Measurements from ENCODE around the gene KRT23.
A peak's percentile ranks its signal among the peaks of the same experiment; 100 is the strongest.

Gene KRT23

GRCh38 chr17:40937384-40937819 is at the start of gene KRT23:
Gene KRT23, minus strand, starts transcription at chr17:40937646. Its CDS starts 1,043 bp downstream, at chr17:40936603.
- DNase-seq (ENCODE audit: low read depth) = no peak

- no peak for DNase-seq (ENCODE audit: low read depth)
Observed at GRCh38 chr17:40986920-40987319, 49.5 kb upstream of the KRT23 start.

GRCh38 chr17:40984226-40984625 is 46.8 kb upstream of the KRT23 start, which contains the start of gene KRT40:
Gene KRT40, minus strand, starts transcription at chr17:40984326. Its CDS starts 53 bp downstream, at chr17:40984273.
- no peak for DNase-seq (ENCODE audit: low read depth)

GRCh38 chr17:40981115-40981514 is 43.7 kb upstream of the KRT23 start:
- DNase-seq (ENCODE audit: low read depth) = no peak

GRCh38 chr17:40980596-40980995 is 43.1 kb upstream of the KRT23 start:
- DNase-seq (ENCODE audit: low read depth) = no peak

GRCh38 chr17:40980117-40980516 is 42.7 kb upstream of the KRT23 start:
- no peak for DNase-seq (ENCODE audit: low read depth)

GRCh38 chr17:40978575-40979151 is 41.2 kb upstream of the KRT23 start:
- no peak for DNase-seq (ENCODE audit: low read depth)

GRCh38 chr17:40975516-40975915 is 38.1 kb upstream of the KRT23 start:
- no peak for DNase-seq (ENCODE audit: low read depth)

- DNase-seq (ENCODE audit: low read depth) = no peak
Observed at GRCh38 chr17:40974366-40974765, 36.9 kb upstream of the KRT23 start.

GRCh38 chr17:40967582-40967981 is 30.1 kb upstream of the KRT23 start:
- no peak for DNase-seq (ENCODE audit: low read depth)

- no peak for DNase-seq (ENCODE audit: low read depth)
Observed at GRCh38 chr17:40966848-40967247, 29.4 kb upstream of the KRT23 start, which contains the start of gene KRT39. Gene KRT39, minus strand, starts transcription at chr17:40966948. Its CDS starts 92 bp downstream, at chr17:40966856.

- DNase-seq (ENCODE audit: low read depth) = no peak
Observed at GRCh38 chr17:40963838-40964237, 26.4 kb upstream of the KRT23 start.

- DNase-seq (ENCODE audit: low read depth) = no peak
Observed at GRCh38 chr17:40962059-40962561, 24.7 kb upstream of the KRT23 start.

GRCh38 chr17:40961591-40961990 is 24.1 kb upstream of the KRT23 start:
- no peak for DNase-seq (ENCODE audit: low read depth)

GRCh38 chr17:40960144-40960543 is 22.7 kb upstream of the KRT23 start:
- DNase-seq (ENCODE audit: low read depth) = no peak

GRCh38 chr17:40958086-40958953 is 20.9 kb upstream of the KRT23 start:
- DNase-seq (ENCODE audit: low read depth) = no peak

GRCh38 chr17:40956401-40957254 is 19.2 kb upstream of the KRT23 start:
- no peak for DNase-seq (ENCODE audit: low read depth)

GRCh38 chr17:40953881-40954280 is 16.4 kb upstream of the KRT23 start:
- DNase-seq (ENCODE audit: low read depth) = no peak

GRCh38 chr17:40952661-40953060 is 15.2 kb upstream of the KRT23 start:
- peak; percentile 43 for DNase-seq (ENCODE audit: low read depth)

GRCh38 chr17:40952154-40952553 is 14.7 kb upstream of the KRT23 start:
- DNase-seq (ENCODE audit: low read depth) = no peak

- DNase-seq (ENCODE audit: low read depth) = no peak
Observed at GRCh38 chr17:40951011-40951622, 13.7 kb upstream of the KRT23 start.

GRCh38 chr17:40950176-40950575 is 12.7 kb upstream of the KRT23 start:
- no peak for DNase-seq (ENCODE audit: low read depth)
